OCI-LY3 (cell line): ENCODE measurements around the gene RBM28.

Experiments used
- CTCF ChIP-seq: fragments of 200-600, 300-600 bp; sonication (generic); IDR thresholded peaks from 2 replicates; pipeline ENCODE4 v1.5.1; 2014; ENCODE audit warnings: antibody characterized with exemption, low read length, low read depth
- EZH2phosphoT487 ChIP-seq: fragments of 200-600 bp; shearing (Covaris generic); IDR thresholded peaks from 2 replicates; pipeline ENCODE4 v1.6.1; 2018; ENCODE audit warnings: antibody characterized with exemption, mixed run types, low read depth

DNA sequence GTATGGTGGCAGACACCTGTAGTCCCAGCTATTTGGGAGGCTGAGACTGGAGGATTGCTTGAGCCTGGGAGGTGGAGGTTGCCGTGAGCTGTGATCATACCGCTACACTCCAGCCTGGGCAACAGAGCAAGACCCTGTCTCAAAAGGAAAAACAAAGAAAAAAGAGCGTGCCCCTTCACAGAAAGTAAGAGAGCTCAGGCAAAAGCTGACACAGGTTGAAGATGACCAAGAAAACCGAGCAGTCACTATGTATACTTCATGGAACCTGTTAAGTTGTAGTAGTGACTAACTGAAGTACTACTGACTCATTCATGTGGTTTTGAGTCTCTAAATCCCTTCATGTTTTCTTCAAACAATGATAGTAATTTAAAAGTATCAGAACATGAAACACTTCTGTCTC is 19.0 kb upstream of the RBM28 start:
- TF ChIP-seq CTCF (no peak), EZH2phosphoT487 (no peak)
